Mammary epithelial cell (primary cell): ENCODE data around the gene CTBP2.

Source experiments
- CTCF ChIP-seq, 2 donors: IDR thresholded peaks in 1 of 2; conservative IDR thresholded peaks in 1 of 2; 2 replicates each; pipeline ENCODE4 v1.5.1; 2011 to 2012; ENCODE audit warnings: inconsistent platforms in 2 of 2, low read length in 2 of 2, mild to moderate bottlenecking in 2 of 2, control low read depth in 1 of 2, low read depth in 1 of 2; ENCODE audit not compliant: insufficient read depth in 1 of 2; ENCODE audit errors: extremely low read depth in 1 of 2
- EZH2 ChIP-seq: IDR thresholded peaks from 2 replicates; pipeline ENCODE4 v1.6.1; 2012; ENCODE audit warnings: low read length, inconsistent platforms, borderline replicate concordance

- TF ChIP-seq CTCF (conservative IDR thresholded peaks at IDR 0.05 in 1 of 2, IDR thresholded peaks at IDR 0.05 in 1 of 2; ENCODE audit: extremely low read depth in 1 of 2, insufficient read depth in 1 of 2, low read depth in 1 of 2, low read length in 2 of 2) (no peak), EZH2 (no peak)
Measured at GRCh38 chr10:125006921-125007426, 153.4 kb downstream of the CTBP2 start.
